ENCODE data around the gene LRP1B.
"Not testable (repeated sequence)": the region's sequence is repeated elsewhere in the genome, so short reads cannot be mapped to it uniquely, and the experiment has no call there.

Gene LRP1B

GRCh38 chr2:140998577-140998976 is 1132.2 kb downstream of the LRP1B start:
- DNase-seq: no peak

DNA sequence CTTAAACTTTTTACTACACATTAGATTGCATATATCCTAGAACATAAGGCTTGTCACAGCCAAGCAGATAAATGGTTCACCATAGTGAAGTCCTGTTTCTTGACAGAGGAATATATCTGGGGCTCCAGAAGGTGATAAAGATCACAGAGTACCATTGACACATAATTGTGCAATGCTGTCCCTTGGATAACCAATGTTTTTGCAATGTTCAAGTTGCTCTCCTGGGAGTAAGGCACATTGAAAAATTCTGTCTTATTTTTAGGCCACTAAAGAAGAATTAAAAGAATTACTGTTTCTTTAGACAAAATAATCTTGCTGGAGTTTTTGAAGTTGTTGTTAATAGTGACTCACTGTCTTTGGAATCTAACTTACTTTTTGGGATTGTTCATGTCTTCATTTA is 1132.8 kb downstream of the LRP1B start:
- no peak for DNase-seq

- no peak for DNase-seq
These were observed 1136.0 kb downstream of the LRP1B start for GRCh38 chr2:140994856-140995255.

- DNase-seq: no peak
These were observed 1140.4 kb downstream of the LRP1B start for GRCh38 chr2:140990416-140990815.

DNA sequence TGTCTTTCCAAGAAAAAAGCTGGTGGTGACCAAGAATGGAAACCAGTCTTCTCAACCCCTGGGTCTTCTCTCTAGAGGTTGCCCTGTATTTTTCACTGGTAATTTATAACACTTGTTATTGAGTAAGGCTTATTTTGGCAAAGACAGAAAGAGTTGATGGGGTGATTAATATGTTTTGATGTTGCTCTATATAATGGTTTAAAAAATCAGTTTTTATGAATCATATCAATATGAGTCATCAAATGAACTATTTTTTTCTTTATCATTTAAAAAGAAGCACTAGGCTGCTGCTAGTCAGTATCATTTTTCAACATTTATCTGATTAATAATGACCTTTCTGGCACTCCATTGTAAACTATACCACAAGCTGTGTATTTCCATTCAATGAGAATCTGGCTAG is 1142.2 kb downstream of the LRP1B start:
- DNase-seq: no peak

DNA sequence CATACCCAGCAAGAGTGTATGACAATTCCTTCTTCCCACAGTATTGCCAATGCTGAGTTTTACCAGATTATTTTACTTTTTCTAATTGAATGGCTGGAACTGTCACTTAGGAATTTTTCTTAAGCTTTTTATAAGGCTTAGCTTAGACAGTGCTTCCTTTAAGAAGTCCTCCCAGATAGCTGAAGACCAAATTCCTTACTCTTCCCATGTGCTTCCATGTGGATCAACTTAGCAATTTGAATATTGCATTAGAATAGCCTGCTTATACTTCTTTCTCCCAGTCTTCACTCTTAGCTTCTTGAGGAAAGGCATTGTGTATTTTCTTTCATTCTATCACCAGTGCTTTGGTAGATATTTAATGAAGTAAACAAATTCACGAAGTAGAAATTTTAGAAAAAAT is 1144.4 kb downstream of the LRP1B start:
- DNase-seq: no peak

DNA sequence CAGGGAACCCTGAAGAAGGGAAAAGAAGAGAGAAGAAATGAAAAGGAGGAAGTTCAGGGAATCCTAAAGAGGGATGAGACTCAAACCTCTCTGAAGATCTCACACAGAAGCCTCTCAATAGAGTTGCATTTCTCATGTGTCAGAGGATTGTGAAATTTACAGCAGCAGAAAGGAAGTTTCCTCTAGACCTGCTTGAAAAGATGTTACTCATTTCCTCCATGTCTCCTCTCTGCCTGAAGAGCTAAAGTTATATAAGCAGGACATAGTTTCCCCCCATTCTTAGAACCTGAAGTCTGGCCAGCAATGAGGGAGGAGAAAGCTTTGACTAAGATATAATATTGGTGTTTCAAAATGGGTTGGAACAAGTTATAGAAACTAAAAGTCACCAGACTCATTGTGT is 1155.6 kb downstream of the LRP1B start:
- no peak for DNase-seq

DNA sequence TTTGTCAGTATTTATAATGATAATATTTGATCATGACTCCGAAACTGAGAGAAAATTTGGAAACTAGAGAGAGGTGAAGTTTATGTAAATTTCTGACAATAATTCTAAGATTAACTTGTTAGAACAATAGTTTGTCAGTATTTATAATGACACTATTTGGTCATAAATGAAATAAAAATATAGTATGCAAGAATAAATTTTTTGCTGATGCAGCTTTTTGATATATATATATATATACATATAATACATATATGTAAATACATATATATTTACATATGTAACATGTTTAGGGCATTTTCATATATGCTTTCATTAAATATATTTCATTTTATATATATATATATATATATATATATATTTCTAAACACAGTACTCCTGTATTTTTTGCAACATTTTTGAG is 1158.1 kb downstream of the LRP1B start:
- DNase-seq: no peak

DNA sequence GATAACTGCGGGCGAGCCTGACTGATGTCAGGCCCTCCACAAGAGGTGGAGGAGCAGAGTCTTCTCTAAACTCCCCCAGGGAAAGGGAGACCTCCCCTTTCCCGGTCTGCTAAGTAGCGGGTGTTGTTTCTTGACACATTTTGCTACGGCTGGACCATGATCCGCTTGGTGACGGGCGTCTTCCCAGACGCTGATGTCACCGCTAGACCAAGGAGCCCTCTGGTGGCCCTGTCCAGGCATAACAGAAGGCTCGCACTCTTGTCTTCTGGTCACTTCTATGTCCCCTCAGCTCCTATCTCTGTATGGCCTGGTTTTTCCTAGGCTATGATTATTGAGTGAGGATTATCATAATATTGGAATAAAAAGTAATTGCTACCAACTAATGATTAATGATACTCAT is 1166.5 kb downstream of the LRP1B start:
- not testable (repeated sequence) for DNase-seq

GRCh38 chr2:140949932-140950331 is 1180.9 kb downstream of the LRP1B start:
- no peak for DNase-seq

DNA sequence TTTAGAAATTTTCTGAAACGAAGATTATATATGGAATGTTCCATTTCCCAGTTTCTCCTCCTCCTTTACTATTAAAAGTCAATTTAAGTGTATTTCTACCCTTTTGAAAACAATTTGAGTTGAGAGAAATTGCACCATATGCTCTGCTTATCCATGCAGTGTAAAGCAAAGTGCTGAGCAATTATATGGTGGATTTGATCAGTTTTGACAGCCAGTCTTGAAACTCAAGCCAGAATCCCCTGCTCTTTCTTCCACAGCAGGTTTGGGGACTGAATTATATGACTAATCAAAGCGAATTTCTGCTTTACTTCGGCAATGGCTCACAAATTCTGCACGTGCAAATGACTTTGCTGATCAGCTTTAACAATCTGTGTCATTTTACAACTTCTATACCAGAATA is 1183.6 kb downstream of the LRP1B start:
- no peak for DNase-seq

DNA sequence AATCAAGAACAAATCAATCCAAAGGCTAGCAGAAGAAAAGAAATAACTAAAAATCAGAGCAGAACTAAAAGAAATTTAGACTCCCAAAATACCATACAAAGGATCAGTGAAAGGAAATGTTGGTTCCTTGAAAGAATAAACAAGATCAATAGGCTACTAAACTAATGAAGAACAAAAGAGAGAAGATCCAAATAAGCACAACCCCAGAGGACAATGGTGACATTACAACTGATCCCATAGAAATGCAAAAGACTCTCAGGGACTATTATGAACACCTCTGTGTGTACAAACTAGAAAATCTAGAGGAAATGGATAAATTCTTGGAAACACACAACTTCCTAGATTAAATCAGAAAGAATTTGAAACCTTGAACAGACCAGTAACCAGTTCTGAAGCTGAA is 1186.9 kb downstream of the LRP1B start:
- no peak for DNase-seq

DNA sequence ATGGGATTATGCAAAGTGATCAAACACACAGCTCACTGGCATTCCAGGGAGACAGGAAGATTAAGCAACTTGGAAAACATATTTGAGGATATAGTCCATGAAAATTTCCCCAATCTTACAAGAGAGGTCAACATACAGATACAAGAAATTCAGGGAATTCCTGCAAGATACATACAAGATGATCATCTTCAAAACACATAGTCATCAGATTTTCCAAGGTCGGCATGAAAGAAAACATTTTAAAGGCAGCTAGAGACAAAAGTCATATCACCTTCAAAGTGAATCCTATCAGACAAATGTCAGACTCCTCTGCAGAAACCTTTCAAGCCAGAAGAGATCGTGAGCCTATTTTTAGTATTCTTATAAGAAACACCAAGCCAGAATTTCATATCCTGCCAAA is 1188.5 kb downstream of the LRP1B start:
- no peak for DNase-seq

DNA sequence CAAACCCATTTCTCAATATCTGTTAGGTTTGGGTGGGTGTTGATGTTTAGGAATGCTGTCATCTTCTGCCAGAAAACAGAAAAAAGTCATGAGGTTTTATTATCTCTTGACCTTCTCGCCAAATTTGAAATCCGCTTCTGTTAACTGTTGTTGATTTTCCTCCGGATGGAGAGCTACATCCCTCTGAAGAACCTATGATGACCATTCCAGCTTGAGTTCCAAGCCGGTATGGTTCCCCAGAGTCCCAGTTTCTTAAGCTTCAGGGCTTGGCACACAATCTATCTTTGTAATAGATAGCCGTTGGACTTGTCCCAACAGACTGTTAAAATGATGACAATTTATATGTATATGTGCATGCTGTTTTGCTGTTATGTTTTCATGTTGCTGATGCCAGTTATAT is 1201.0 kb downstream of the LRP1B start:
- DNase-seq: no peak

DNA sequence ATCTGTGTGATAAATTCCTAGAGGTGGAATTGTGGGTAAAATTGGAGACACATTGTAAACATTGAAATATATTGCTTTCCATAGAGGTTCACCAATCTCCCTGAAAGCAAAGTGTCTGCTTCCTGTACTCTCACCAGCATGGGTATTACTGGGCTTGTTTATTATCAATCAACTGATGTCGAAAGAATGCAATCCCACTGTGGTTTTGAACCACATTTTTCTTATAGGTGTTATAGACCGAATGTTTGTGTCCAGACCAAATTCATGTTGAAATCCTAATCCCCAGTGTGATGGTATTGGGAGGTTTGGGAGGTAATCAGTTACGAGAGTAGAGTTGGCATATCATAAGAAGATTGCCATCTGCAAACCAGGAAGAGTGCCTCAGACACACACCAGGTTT is 1212.4 kb downstream of the LRP1B start:
- DNase-seq: no peak

- no peak for DNase-seq
These were observed 1214.4 kb downstream of the LRP1B start for GRCh38 chr2:140916410-140916809.

DNA sequence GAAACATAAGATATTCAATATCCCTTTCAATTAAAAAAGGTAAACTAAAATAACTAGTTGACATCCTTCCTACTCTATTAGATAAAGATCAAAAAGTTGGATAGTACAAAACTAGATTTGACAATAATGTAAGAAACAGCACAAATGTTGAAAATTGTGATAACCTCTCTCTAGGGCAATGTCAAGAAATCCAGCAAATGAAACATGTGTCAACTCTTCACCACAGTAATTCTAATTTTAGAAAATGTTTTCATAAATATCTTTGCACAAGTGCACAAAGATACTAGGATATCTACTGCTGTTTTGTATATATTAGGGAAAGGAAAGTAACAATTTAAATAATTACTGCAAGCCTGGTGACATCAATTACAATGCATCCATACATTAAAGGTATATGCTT is 1220.1 kb downstream of the LRP1B start:
- DNase-seq: no peak

DNA sequence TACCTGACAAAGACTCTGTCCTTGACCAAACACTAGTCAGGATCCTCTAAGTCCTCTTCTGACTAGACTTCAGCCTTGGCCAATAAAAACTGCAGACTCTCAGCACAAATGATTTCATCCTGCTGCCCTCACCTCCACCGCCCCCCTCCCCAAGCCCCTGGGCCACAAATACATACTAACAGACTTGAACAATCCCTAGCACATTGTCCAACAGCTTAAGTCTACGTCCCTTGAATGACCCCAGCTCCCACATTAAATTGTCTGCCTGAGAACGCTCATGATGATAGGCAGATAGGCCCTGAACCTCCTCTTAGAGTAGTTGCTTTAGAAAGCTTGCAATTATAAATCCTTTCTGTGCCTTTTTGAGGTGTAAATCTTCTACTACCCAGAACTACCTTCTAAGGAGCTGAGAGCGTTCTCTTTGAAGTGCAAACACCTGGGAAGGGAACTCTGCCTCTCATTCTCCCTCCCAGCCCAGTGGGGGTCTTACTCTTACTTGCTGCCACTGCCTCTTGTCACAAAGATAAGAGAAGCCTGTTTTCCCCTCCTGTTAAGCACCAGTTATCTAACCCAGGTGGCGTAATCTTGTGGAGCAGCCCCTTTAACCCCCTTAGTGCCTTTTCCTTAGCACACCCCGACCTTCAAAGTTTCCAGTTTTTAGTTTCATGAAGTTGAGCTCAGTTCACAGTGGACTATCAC is 1225.6 kb downstream of the LRP1B start:
- DNase-seq: no peak

DNA sequence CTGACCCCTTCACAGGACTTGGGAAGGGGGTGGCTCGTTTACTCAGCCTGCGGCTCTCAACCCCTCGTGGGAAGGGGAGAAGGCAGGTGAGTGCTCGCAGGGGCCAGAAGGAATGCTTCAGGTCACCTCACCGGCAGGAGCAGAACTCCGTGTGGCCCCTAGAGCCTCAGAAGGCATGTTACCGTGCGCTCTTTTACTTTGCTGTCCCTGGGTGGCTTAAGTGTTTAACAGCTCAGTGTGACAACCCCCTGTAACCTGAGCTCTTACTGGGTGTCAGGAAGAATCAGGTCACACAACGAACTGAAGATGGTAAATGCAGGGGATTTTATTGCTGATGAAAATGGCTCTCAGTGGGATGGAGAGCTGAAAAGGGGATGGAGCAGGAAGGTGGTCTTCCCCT is 1235.4 kb downstream of the LRP1B start:
- DNase-seq: no peak

DNA sequence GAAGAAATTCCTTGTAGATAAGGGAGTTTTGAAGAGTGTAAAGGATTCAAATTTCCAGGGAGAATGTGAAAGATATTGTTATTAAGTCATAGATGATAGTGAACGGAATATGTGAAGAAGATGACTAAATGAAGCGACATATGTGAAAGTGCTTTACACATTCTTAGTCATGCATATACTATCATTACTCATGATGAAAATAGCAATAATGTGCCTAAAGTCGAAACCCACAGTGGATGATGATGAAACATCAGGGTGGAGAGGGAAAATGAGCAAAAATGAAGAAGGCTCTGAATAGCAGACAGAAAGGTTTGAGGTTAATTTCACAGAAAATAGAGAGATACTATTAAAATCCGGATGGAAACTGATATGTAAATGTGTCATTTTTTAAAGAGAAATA is 1237.1 kb downstream of the LRP1B start:
- no peak for DNase-seq

DNA sequence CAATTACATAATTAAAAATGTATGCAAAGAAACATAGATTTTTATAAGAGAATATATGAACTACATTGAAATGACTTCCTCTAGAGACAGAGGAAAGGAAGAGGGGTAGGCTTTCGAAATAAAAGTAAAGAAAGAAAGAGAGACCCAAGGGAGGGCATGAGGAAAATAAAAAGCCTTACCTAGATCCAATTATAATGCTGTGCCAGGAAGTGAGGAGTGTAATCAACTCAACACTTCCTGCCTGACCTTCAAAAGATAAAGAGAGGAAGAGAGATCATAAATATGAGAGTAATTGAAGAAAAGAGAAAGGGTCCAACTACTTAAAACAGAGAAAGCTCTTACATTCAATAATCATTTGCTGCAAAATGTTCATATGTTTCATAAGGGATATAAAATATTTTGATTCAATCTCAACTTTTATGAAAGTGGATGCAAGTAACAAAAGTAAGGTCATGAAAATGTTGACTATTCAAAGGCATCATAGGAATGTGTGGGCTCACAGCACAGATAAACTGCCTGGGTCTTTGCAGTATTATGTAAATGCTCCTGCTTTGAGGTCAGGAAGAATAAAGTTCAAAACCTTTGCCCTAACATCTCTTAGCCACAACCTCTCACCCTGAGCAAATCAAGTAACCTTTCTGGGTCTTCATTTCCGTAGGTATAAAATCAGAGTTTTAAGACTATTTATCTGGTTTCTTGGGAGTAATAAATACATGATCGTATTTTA is 1237.7 kb downstream of the LRP1B start:
- DNase-seq: no peak

- no peak for DNase-seq
These were observed 1238.4 kb downstream of the LRP1B start for GRCh38 chr2:140892436-140892835.

- DNase-seq: no peak
These were observed 1239.1 kb downstream of the LRP1B start for GRCh38 chr2:140891614-140892212.

Measured in central memory CD4-positive, alpha-beta T cell (primary cell).